Measurements from ENCODE around the gene CYP19A1.
A peak's percentile ranks its signal among the peaks of the same experiment; 100 is the strongest.

CYP19A1 gene

DNA sequence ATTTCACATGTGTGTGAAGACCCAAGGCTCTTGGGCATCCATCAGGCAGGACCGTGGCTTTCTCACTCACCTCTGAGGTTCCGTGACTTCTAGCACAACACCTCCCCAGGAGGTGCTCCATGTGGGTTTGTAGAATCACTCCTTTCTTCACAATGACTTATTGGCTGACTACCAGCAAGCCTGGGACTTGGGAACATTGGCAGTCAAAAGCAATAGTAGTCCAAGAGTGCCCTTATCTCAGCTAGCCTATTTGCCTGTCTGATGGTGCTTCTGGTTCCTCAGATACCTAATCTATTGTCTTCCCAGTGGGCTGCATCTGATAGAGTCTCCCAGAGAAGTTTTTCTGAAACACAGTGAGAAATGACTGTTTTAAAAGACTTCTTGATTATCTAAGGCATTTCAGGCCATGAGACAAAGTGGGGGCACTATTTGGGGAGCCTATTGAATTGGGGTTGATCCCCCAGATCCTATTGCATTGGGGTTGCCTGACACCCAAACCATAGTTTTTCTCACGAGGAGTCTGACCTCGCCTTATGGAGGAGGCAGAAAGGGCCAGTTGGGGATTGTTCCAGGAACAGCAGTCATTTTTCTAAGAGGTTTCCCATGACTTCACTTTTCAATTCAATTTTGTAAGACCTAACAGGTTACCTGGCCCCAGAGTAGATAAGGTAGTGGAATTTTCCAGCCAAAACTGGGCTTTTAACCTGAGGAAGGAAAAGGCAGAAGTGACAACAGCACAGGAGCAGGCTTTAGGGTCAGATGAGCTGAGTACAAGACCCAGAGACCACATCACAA, 88.0 kb downstream of the CYP19A1 start:
- no peaks in the 10 kb centered on the region for H3K79me2 ChIP-seq (ENCODE audit: insufficient read depth, low read depth)
- TF ChIP-seq, protein P1, sequence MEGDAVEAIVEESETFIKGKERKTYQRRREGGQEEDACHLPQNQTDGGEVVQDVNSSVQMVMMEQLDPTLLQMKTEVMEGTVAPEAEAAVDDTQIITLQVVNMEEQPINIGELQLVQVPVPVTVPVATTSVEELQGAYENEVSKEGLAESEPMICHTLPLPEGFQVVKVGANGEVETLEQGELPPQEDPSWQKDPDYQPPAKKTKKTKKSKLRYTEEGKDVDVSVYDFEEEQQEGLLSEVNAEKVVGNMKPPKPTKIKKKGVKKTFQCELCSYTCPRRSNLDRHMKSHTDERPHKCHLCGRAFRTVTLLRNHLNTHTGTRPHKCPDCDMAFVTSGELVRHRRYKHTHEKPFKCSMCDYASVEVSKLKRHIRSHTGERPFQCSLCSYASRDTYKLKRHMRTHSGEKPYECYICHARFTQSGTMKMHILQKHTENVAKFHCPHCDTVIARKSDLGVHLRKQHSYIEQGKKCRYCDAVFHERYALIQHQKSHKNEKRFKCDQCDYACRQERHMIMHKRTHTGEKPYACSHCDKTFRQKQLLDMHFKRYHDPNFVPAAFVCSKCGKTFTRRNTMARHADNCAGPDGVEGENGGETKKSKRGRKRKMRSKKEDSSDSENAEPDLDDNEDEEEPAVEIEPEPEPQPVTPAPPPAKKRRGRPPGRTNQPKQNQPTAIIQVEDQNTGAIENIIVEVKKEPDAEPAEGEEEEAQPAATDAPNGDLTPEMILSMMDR (conservative IDR thresholded peaks at IDR 0.05; ENCODE audit: low read depth, low read length), result no peak
- H3K9ac ChIP-seq, result no peak overlapping the region
- no peaks in the 10 kb centered on the region for H3K27me3 ChIP-seq (ENCODE audit: insufficient read depth, low read depth)
- H4K20me1 ChIP-seq (ENCODE audit: insufficient read depth), result no peaks in the 10 kb centered on the region
- no peak overlapping the region for H2AFZ ChIP-seq (ENCODE audit: low read depth)
- H3K4me1 ChIP-seq (ENCODE audit: low read depth, poor library complexity, severe bottlenecking), result peaks cover 11% of the 10 kb centered on the region
- no peak overlapping the region for H3K27ac ChIP-seq
- no peaks in the 10 kb centered on the region for H3K36me3 ChIP-seq (ENCODE audit: insufficient read depth)
- no peak overlapping the region for H3K4me2 ChIP-seq
- no peak overlapping the region for H3K4me3 ChIP-seq (IDR thresholded peaks at IDR 0.05; ENCODE audit: insufficient read depth, low read depth, low read length)

DNA sequence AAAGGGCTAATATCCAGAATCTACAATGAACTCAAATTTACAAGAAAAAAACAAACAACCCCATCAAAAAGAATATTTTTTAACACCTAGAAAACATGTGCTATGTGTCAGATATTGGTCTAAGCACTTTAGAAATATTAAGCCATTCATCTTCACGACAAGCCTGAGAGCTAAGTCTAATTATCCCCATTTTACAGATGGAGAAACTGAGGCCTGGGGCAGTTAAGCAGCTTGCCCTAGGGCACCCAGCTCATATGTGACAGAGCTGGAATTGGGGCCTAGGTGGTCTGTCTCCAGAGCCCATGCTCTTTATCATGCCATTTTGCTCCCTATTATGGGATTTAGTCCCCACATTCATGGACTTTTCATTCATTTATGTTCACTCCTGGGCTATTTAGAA, 92.8 kb downstream of the CYP19A1 start:
- peak overlapping the region; percentile 16; the same call in 1 of the 2 replicates for H3K4me2 ChIP-seq
- H3K79me2 ChIP-seq (ENCODE audit: insufficient read depth, low read depth), result no peaks in the 10 kb centered on the region
- no peak overlapping the region for H2AFZ ChIP-seq (ENCODE audit: low read depth)
- no peaks in the 10 kb centered on the region for H4K20me1 ChIP-seq (ENCODE audit: insufficient read depth)
- TF ChIP-seq, protein P1 (conservative IDR thresholded peaks at IDR 0.05; ENCODE audit: low read depth, low read length), result no peak
- no peak overlapping the region for H3K9ac ChIP-seq
- H3K27me3 ChIP-seq (ENCODE audit: insufficient read depth, low read depth), result no peaks in the 10 kb centered on the region
- peak overlapping the region; percentile 99; the same call in 1 of the 2 replicates for H3K27ac ChIP-seq
- peaks cover 59% of the 10 kb centered on the region for H3K4me1 ChIP-seq (ENCODE audit: low read depth, poor library complexity, severe bottlenecking)
- H3K4me3 ChIP-seq (IDR thresholded peaks at IDR 0.05; ENCODE audit: insufficient read depth, low read depth, low read length), result no peak overlapping the region
- H3K36me3 ChIP-seq (ENCODE audit: insufficient read depth), result no peaks in the 10 kb centered on the region

DNA sequence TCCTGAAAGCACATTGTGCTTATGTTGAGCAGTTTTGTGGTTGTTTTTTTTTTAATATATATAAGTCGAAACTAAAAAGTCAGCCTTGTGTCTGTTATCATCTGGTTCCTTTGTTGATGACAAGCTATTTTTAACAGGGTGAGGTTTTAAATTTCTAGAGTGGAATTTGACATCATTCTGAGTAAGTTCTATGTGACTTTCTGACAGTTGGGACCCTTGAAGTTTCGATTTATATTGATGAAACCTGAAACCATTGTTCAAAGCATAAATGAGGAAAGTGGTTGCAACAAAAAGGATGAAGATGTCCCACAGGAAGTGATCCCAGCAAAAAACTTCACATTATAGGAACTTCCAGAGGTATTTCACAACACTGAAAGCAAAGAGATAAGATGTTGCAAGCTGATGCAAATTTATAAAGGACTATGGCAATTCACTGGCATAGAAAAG, 94.0 kb downstream of the CYP19A1 start:
- H3K9ac ChIP-seq, result peak overlapping the region; percentile 79
- TF ChIP-seq, protein P1 (conservative IDR thresholded peaks at IDR 0.05; ENCODE audit: low read depth, low read length), result no peak
- H4K20me1 ChIP-seq (ENCODE audit: insufficient read depth), result no peaks in the 10 kb centered on the region
- H3K27ac ChIP-seq, result peak overlapping the region; percentile 99
- no peak overlapping the region for H3K4me3 ChIP-seq (IDR thresholded peaks at IDR 0.05; ENCODE audit: insufficient read depth, low read depth, low read length)
- H3K4me2 ChIP-seq, result peak overlapping the region; percentile 89
- no peaks in the 10 kb centered on the region for H3K79me2 ChIP-seq (ENCODE audit: insufficient read depth, low read depth)
- H2AFZ ChIP-seq (ENCODE audit: low read depth), result no peak overlapping the region
- H3K27me3 ChIP-seq (ENCODE audit: insufficient read depth, low read depth), result no peaks in the 10 kb centered on the region
- no peaks in the 10 kb centered on the region for H3K36me3 ChIP-seq (ENCODE audit: insufficient read depth)
- H3K4me1 ChIP-seq (ENCODE audit: low read depth, poor library complexity, severe bottlenecking), result peaks cover 70% of the 10 kb centered on the region

DNA sequence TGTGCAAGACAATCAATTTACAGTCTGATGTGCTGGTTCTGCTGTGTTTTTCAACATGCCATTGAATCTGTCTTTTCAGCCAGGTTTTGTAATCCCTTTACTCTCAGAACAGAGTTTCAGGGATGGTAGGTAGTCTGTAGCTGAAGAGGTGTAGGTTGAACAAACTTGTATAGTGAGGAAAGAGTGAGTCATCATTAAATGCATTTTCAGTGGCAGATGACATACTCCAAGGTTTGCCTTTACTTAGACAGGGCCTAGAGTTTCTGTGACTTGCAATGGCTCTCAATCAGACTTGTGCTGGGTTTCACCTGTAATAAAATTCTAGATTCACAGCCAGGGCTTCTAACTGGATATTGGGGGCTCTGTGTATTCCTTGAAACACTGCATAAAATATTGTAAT, 94.6 kb downstream of the CYP19A1 start:
- TF ChIP-seq, protein P1 (conservative IDR thresholded peaks at IDR 0.05; ENCODE audit: low read depth, low read length), result no peak
- H3K9ac ChIP-seq, result peak overlapping the region; percentile 79

More for the DNA sequence above, 94.6 kb downstream of the CYP19A1 start:
- Histone ChIP-seq H3K4me3 (IDR thresholded peaks at IDR 0.05; ENCODE audit: insufficient read depth, low read depth, low read length) (no peak overlapping the region), H4K20me1 (ENCODE audit: insufficient read depth) (no peaks in the 10 kb centered on the region), H3K27ac (peak overlapping the region; percentile 99), H3K4me1 (ENCODE audit: low read depth, poor library complexity, severe bottlenecking) (peaks cover 76% of the 10 kb centered on the region), H2AFZ (ENCODE audit: low read depth) (peak overlapping the region; percentile 12; the same call in 1 of the 2 replicates), H3K27me3 (ENCODE audit: insufficient read depth, low read depth) (no peaks in the 10 kb centered on the region), H3K79me2 (ENCODE audit: insufficient read depth, low read depth) (no peaks in the 10 kb centered on the region), H3K36me3 (ENCODE audit: insufficient read depth) (no peaks in the 10 kb centered on the region), H3K4me2 (peak overlapping the region; percentile 89)

All from KMS-11 (cell line).